H9 (cell line): Measurements from ENCODE around the gene PPP2CA. TPM values are rescaled to one million over a fixed set of nuclear protein-coding genes. Genes with fewer than 3 reads are reported as not detected.

Experiments
- DNase-seq: peaks from one replicate; pipeline ENCODE4 v3.0.0-alpha.2; 2017
- H2AFZ ChIP-seq: one replicate; pipeline ENCODE4 v1.6.1; 2013; ENCODE audit warnings: mild to moderate bottlenecking, low read length, control low read depth, moderate library complexity
- H2AK5ac ChIP-seq: 2 replicates; pipeline ENCODE4 v1.6.1; 2013; ENCODE audit warnings: low read length, control low read depth, mixed read lengths; ENCODE audit not compliant: insufficient read length
- H2BK120ac ChIP-seq: one replicate; pipeline ENCODE4 v1.6.1; 2013; ENCODE audit warnings: low read depth, mild to moderate bottlenecking, low read length, control low read depth, inconsistent platforms; ENCODE audit not compliant: poor library complexity, severe bottlenecking
- H2BK12ac ChIP-seq: 2 replicates; pipeline ENCODE4 v1.6.1; 2013; ENCODE audit warnings: low read length, control low read depth, mixed read lengths, low read depth; ENCODE audit not compliant: insufficient read length
- H2BK15ac ChIP-seq: 2 replicates; pipeline ENCODE4 v1.6.1; 2013; ENCODE audit warnings: low read depth, low read length, control low read depth
- H2BK20ac ChIP-seq: one replicate; pipeline ENCODE4 v1.6.1; 2013; ENCODE audit warnings: low read depth, mild to moderate bottlenecking, low read length, control low read depth, inconsistent platforms; ENCODE audit not compliant: poor library complexity, severe bottlenecking
- H2BK5ac ChIP-seq: 2 replicates; pipeline ENCODE4 v1.6.1; 2013; ENCODE audit warnings: low read length, control low read depth, mixed read lengths; ENCODE audit not compliant: insufficient read length
- H3K14ac ChIP-seq: 2 replicates; pipeline ENCODE4 v1.6.1; 2013; ENCODE audit warnings: low read length, control low read depth; ENCODE audit not compliant: insufficient read depth
- H3K18ac ChIP-seq: 2 replicates; pipeline ENCODE4 v1.6.1; 2013; ENCODE audit warnings: low read depth, mild to moderate bottlenecking, mixed read lengths, low read length, control low read depth; ENCODE audit not compliant: insufficient read length
- H3K23ac ChIP-seq: 2 replicates; pipeline ENCODE4 v1.6.1; 2013; ENCODE audit warnings: low read length, control low read depth, mixed read lengths, low read depth; ENCODE audit not compliant: insufficient read length
- H3K23me2 ChIP-seq: 2 replicates; pipeline ENCODE4 v1.6.1; 2013; ENCODE audit warnings: low read depth, mild to moderate bottlenecking, mixed read lengths, low read length, control low read depth; ENCODE audit not compliant: insufficient read length, poor library complexity, severe bottlenecking
- H3K27ac ChIP-seq: 2 replicates; pipeline ENCODE4 v1.5.1; 2013; ENCODE audit warnings: low read length, control low read depth, mixed read lengths, low read depth; ENCODE audit not compliant: insufficient read length
- H3K27me3 ChIP-seq: 2 replicates; pipeline ENCODE4 v1.6.1; 2013; ENCODE audit warnings: low read length, control low read depth, inconsistent platforms; ENCODE audit not compliant: insufficient read depth
- H3K4ac ChIP-seq: 2 replicates; pipeline ENCODE4 v1.6.1; 2013; ENCODE audit warnings: low read depth, mild to moderate bottlenecking, control low read depth, inconsistent platforms, low read length, moderate library complexity
- H3K4me1 ChIP-seq: 2 replicates; pipeline ENCODE4 v1.6.1; 2013; ENCODE audit warnings: low read length, control low read depth, inconsistent platforms; ENCODE audit not compliant: insufficient read depth
- H3K4me2 ChIP-seq: 2 replicates; pipeline ENCODE4 v1.6.1; 2013; ENCODE audit warnings: low read length, control low read depth, mixed read lengths; ENCODE audit not compliant: insufficient read length, insufficient read depth
- H3K56ac ChIP-seq: 2 replicates; pipeline ENCODE4 v1.6.1; 2013; ENCODE audit warnings: low read depth, mild to moderate bottlenecking, mixed read lengths, low read length, control low read depth; ENCODE audit not compliant: insufficient read length
- H3K79me1 ChIP-seq: 2 replicates; pipeline ENCODE4 v1.6.1; 2013; ENCODE audit warnings: low read depth, mild to moderate bottlenecking, moderate library complexity, low read length, control low read depth, inconsistent platforms; ENCODE audit not compliant: insufficient read depth, poor library complexity, severe bottlenecking
- H3K79me2 ChIP-seq: 2 replicates; pipeline ENCODE4 v1.6.1; 2013; ENCODE audit warnings: low read length, control low read depth, inconsistent platforms; ENCODE audit not compliant: insufficient read depth
- H3K9ac ChIP-seq: 2 replicates; pipeline ENCODE4 v1.6.1; 2013; ENCODE audit warnings: low read length, control low read depth, mixed read lengths; ENCODE audit not compliant: insufficient read length; ENCODE audit errors: extremely low read depth
- H3K9me3 ChIP-seq: one replicate; pipeline ENCODE4 v1.6.1; 2013; ENCODE audit warnings: low read depth, low read length, inconsistent platforms; ENCODE audit not compliant: control insufficient read depth
- H3T11ph ChIP-seq: one replicate; pipeline ENCODE4 v1.6.1; 2013; ENCODE audit warnings: mild to moderate bottlenecking, low read length, control low read depth, inconsistent platforms
- H4K20me1 ChIP-seq: one replicate; pipeline ENCODE4 v1.6.1; 2013; ENCODE audit not compliant: control insufficient read depth, insufficient read length, insufficient read depth
- H4K5ac ChIP-seq: 2 replicates; pipeline ENCODE4 v1.6.1; 2013; ENCODE audit warnings: low read depth, mild to moderate bottlenecking, mixed read lengths, low read length, control low read depth; ENCODE audit not compliant: insufficient read length
- H4K8ac ChIP-seq: replicated peaks from 2 replicates; pipeline ENCODE4 v1.6.1; 2013; ENCODE audit warnings: low read length, control low read depth, mixed read lengths, low read depth; ENCODE audit not compliant: insufficient read length
- H4K91ac ChIP-seq: 2 replicates; pipeline ENCODE4 v1.6.1; 2013; ENCODE audit warnings: low read depth, mild to moderate bottlenecking, moderate library complexity, mixed read lengths, low read length, control low read depth; ENCODE audit not compliant: insufficient read length
- H3K27ac Mint-ChIP-seq, 3 experiments: 2 replicates in 2 of 3; 3 replicates in 1 of 3; pipeline ENCODE4 v1.8.0; 2020 to 2021; ENCODE audit warnings: mixed read lengths in 3 of 3, mild to moderate bottlenecking in 1 of 3, moderate library complexity in 1 of 3
- H3K27me3 Mint-ChIP-seq: 2 replicates; pipeline ENCODE4 v1.8.0; 2021; ENCODE audit warnings: low read depth, mild to moderate bottlenecking, moderate library complexity, mixed read lengths
- H3K36me3 Mint-ChIP-seq, 3 experiments: 2 replicates in 2 of 3; 3 replicates in 1 of 3; pipeline ENCODE4 v1.8.0; 2020 to 2021; ENCODE audit warnings: low read depth in 3 of 3, mixed read lengths in 3 of 3; ENCODE audit not compliant: insufficient read depth in 1 of 3
- H3K4me1 Mint-ChIP-seq, 2 experiments: 2 replicates each; pipeline ENCODE4 v1.8.0; 2020; ENCODE audit warnings: mixed read lengths in 2 of 2
- H3K4me3 Mint-ChIP-seq, 2 experiments: 2 replicates in 1 of 2; 3 replicates in 1 of 2; pipeline ENCODE4 v1.8.0; 2020 to 2021; ENCODE audit warnings: mild to moderate bottlenecking in 2 of 2, mixed read lengths in 2 of 2, moderate library complexity in 1 of 2
- H3K9me3 Mint-ChIP-seq, 2 experiments: 2 replicates in 1 of 2; 3 replicates in 1 of 2; pipeline ENCODE4 v1.8.0; 2020; ENCODE audit warnings: mild to moderate bottlenecking in 2 of 2, mixed read lengths in 2 of 2, moderate library complexity in 1 of 2
- CTCF ChIP-seq: fragments of 200-600 bp; sonication (generic); conservative IDR thresholded peaks from 3 replicates; pipeline ENCODE4 v1.8.0; 2021; ENCODE audit warnings: antibody characterized with exemption, mild to moderate bottlenecking
- WGBS: extraction: QIAGEN DNeasy Blood & Tissue Kit; methylation state at CpG from one replicate; pipeline ENCODE4 v1.1.7; 2013; ENCODE audit warnings: missing lambda C conversion rate, low lambda C conversion rate, mixed read lengths; ENCODE audit not compliant: insufficient read length; ENCODE audit errors: extremely low coverage; 5-methylcytosine and 5-hydroxymethylcytosine counted together
- total RNA-seq: library from RNA; stranded (reverse); gene quantifications from 2 replicates; pipeline ENCODE4 v1.2.1, GENCODE V29; 2021

PPP2CA gene
- total RNA-seq, 1 experiment from 2014 or later: 244 TPM

GRCh38 chr5:134248256-134248655 lies 22.4 kb upstream of the PPP2CA start:
- Histone ChIP-seq H2AK5ac (no peak overlapping the region), H3K56ac (no peak overlapping the region), H3K9ac (no peak overlapping the region), H3K23me2 (no peaks in the 10 kb centered on the region), H3K4me1 (peaks cover 8% of the 10 kb centered on the region; the same call in 1 of the 2 replicates), H3K14ac (no peak overlapping the region), H3T11ph (no peak overlapping the region), H2AFZ (no peak overlapping the region), H3K27me3 (no peaks in the 10 kb centered on the region), H3K4ac (no peak overlapping the region), H4K91ac (no peak overlapping the region), H3K4me2 (no peak overlapping the region), H4K8ac (no peak overlapping the region), H3K79me1 (no peaks in the 10 kb centered on the region), H3K9me3 (no peaks in the 10 kb centered on the region), H4K20me1 (no peaks in the 10 kb centered on the region), H2BK120ac (no peak overlapping the region), H2BK20ac (no peak overlapping the region), H4K5ac (no peak overlapping the region), H2BK12ac (no peak overlapping the region), H2BK15ac (no peak overlapping the region), H3K23ac (no peak overlapping the region), H3K27ac (no peak overlapping the region), H3K79me2 (no peaks in the 10 kb centered on the region), H3K18ac (no peak overlapping the region), H2BK5ac (no peak overlapping the region)
- DNase-seq: no peak
- no peak overlapping the region for H3K4me3 Mint-ChIP-seq
- no peak for TF ChIP-seq CTCF
- WGBS: no CpG with 5 or more reads among the region's 3 CpGs
- H3K4me1 Mint-ChIP-seq: peaks cover 38 to 40% of the 10 kb centered on the region in 2 experiments
- no peaks in the 10 kb centered on the region for H3K27me3 Mint-ChIP-seq
- H3K27ac Mint-ChIP-seq: no peak overlapping the region; a peak in 1 of 7 replicates
- H3K9me3 Mint-ChIP-seq: no peaks in the 10 kb centered on the region; a peak in 1 of 5 replicates
- no peaks in the 10 kb centered on the region for H3K36me3 Mint-ChIP-seq
